ENCODE results near the gene ZNF618.
"Not testable (repeated sequence)": the region's sequence is repeated elsewhere in the genome, so short reads cannot be mapped to it uniquely, and the experiment has no call there.

ZNF618 gene

DNA sequence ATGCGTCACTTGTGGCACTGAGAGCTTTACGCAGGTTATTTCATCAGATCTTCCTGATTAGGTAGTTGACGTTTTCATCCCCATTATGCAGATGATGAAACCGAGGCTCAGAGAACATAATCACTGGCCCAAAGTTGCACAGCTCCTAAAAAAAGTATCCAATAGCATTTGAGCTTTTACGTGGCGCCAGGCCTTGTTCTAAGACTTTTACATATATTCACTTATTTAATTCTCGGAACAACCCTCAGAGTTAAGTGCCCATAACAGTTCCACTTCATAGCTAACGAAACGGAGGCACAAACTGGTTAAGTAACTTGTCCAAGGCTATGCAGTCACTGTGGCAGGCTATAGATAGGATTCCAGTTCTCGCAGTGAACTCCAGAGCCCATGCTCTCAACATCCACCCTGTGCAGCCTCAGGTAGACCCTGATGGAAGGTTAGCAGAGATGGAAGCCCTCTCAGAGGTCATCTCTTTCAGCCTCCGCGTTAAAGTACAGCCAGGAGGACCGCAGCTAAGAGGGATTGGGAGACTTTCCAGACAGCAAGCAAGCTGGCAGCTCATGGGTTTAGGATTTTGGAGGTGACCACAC lies 162.7 kb downstream of the ZNF618 start:
- no peak for DNase-seq (ENCODE audit: low read depth)

DNA sequence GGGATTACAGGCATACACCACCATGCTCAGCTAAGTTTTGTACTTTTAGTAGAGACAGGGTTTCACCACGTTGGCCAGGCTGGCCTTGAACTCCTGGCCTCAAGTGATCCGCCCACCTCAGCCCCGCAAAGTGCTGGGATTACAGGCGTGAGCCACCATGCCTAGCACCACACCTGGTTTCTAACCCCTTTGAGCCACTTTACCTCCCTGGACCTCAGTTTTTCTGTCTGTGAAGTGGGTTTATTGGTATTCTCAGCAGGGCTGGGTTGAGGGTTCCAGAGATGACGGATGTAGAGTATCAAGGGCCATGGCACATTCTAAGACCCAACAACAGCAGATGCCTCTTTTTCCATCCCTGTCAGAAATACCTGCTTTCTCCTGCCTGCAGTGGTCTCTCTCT lies 163.4 kb downstream of the ZNF618 start:
- DNase-seq (ENCODE audit: low read depth): no peak

GRCh38 chr9:114043660-114044059 lies 167.6 kb downstream of the ZNF618 start:
- DNase-seq (ENCODE audit: low read depth): not testable (repeated sequence)

GRCh38 chr9:114046237-114046755 lies 170.2 kb downstream of the ZNF618 start:
- no peak for DNase-seq (ENCODE audit: low read depth)

DNA sequence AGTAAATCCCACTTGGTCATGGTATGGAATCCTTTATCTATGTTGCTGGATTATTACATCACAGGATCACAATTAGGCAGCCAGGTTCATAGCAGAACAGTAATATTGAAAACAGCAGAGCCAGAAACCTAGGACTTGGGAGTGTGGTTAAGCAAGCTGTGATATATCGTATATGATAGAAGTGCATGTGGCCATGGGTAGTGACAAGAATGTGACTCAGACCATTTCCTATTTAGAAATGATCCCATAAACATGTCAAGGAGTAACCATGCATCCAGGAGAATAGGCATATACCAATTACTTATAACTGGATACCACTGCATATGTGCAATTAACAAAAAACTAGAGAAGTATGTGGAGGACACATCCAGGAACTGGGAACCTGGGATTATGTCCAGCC lies 170.8 kb downstream of the ZNF618 start:
- no peak for DNase-seq (ENCODE audit: low read depth)

- DNase-seq (ENCODE audit: low read depth): no peak
Observed at GRCh38 chr9:114047717-114048116, 171.6 kb downstream of the ZNF618 start.

GRCh38 chr9:114048533-114049415 lies 172.7 kb downstream of the ZNF618 start:
- no peak for DNase-seq (ENCODE audit: low read depth)

DNA sequence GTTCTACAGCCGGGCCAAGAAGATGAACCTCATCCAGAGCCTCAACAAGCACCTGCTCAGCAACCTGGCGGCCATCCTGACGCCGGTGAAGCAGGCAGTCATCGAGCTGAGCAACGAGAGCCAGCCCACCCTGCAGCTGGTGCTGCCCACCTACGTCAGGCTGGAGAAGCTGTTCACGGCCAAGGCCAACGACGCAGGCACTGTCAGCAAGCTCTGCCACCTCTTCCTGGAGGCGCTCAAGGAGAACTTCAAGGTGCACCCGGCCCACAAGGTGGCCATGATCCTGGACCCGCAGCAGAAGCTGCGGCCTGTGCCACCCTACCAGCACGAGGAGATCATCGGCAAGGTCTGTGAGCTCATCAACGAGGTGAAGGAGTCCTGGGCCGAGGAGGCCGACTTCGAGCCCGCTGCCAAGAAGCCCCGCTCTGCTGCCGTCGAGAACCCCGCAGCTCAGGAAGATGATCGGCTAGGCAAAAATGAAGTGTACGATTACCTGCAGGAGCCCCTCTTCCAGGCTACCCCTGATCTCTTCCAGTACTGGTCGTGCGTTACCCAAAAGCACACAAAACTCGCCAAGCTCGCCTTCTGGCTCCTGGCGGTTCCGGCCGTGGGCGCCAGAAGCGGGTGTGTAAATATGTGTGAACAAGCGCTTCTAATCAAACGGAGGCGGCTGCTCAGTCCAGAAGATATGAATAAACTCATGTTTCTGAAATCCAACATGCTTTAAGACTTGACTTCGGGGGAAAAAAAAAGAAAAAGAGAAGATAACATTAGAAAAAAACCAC lies 173.5 kb downstream of the ZNF618 start:
- DNase-seq (ENCODE audit: low read depth): no peak

GRCh38 chr9:114050226-114050568 lies 174.1 kb downstream of the ZNF618 start:
- DNase-seq (ENCODE audit: low read depth): no peak

DNA sequence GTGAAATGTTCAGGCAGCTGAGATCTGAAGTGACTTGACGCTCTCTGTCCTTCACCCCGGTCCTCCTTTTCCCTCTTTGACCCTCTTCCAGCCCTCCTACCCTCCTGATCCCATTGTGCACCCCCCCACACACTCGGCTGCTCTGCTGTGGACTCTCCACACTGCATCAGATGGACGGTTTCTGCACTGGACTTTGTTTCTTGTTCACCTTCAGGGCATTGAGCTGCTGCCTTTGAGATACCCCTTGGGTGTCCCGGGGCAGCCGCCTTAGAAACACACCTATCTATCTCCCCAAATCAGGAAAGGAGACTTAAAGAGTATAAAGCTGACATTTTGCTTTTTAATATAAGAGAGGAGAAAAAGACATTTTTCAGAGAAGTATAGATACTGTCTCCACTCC lies 174.5 kb downstream of the ZNF618 start:
- no peak for DNase-seq (ENCODE audit: low read depth)

DNA sequence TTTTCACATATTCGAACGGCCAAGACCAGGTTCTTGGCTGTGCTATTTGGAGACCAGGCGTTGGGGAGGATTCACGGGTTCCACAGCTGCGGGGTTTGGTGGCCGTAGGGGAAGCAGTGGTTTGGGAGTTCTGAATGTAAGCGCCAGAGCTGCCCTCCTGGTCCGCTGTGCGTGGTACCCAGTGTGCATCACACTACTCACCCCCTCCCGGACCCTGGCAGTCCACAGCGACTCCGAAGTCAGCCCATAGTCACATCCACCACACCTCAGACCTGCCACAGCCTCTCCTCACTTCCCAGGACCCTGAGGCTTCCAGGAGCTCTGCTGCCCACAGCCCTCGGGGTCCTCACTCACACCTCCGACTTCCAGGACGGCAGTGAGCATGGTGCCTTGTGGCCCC lies 175.2 kb downstream of the ZNF618 start:
- DNase-seq (ENCODE audit: low read depth): no peak

DNA sequence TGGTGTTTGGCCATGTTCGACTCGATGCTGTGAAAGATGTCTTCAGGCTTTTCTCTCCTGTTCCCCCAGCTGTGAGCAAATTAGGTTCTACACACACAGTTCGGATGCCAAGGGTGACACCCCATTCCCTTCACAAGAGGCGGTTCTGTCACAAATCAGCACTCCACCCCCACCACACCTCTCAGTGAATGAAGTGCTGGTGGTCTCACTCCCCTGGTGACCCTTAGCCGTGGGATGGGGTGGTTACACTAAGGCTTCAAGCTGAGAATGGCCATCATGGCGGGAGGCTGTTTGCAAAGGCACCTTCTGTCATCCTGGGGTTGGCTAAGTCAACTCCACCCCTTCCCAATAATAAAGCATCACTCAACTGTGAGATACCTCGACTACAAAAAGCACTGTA lies 175.6 kb downstream of the ZNF618 start:
- DNase-seq (ENCODE audit: low read depth): no peak

GRCh38 chr9:114053246-114054005 lies 177.3 kb downstream of the ZNF618 start:
- no peak for DNase-seq (ENCODE audit: low read depth)

DNA sequence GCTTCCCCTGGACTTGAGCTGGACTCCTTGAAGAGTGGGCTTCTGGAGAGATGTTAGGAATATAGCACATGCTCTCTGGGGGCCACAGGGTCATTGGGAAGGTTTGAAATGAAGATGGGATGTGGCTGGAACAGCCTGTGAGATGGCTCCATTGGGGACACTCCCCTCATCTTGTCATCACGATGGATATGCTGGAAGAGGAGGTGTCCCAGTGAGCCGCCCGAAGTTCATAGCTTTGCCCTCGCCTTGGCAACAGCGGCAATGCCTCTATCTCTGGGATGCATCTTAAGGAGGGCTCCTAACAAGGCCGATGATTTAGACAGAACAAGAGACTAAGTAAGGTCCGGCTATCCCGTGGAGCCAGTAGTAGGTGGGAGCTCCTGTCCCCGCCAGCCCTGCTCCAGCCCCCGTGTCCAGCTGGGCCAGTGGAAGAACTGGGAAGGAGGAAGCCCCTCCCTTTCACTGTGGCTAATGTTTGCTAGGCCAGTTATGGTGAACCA lies 178.1 kb downstream of the ZNF618 start:
- DNase-seq (ENCODE audit: low read depth): no peak

DNA sequence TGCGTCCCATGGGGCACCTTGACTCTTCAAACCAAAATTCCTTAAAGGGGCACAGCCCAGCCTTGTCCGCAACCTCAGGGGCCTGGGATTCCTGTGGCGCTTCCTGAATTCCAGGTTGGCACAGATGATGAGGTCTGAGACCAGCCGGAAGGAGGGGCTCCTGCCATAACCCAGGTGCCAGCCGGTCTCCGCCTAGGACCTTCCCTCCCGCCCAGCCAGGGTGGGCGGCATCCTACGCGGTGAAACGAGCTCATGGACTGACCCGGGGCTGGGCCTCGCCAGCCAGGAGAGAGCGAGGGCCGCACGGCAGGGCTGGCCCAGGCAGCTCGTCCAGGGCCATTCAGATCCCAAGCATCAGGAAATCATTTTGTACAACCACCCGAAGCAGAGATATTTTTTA lies 179.0 kb downstream of the ZNF618 start:
- no peak for DNase-seq (ENCODE audit: low read depth)

DNA sequence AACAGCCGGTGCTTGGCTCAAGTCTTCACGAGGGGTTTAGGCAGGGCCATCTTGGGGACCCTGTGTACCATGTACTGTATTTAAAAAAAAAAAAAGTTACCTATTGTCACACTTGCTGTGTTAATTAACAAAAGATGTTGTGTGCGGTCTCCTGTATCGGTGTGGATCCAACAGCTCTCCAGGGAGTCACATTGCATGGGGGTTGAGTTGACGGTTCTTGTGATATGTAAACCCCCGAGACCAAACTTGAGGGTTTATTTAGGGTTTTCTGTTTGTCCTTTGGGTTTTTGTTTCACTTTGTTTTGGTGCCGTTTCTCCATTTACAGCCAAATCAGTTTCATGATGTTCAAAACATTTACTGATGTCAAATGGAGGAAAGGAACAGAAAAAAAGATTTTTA lies 179.8 kb downstream of the ZNF618 start:
- DNase-seq (ENCODE audit: low read depth): no peak

- no peak for DNase-seq (ENCODE audit: low read depth)
Observed at GRCh38 chr9:114056527-114056926, 180.4 kb downstream of the ZNF618 start.

GRCh38 chr9:114057161-114057885 lies 181.2 kb downstream of the ZNF618 start:
- no peak for DNase-seq (ENCODE audit: low read depth)

DNA sequence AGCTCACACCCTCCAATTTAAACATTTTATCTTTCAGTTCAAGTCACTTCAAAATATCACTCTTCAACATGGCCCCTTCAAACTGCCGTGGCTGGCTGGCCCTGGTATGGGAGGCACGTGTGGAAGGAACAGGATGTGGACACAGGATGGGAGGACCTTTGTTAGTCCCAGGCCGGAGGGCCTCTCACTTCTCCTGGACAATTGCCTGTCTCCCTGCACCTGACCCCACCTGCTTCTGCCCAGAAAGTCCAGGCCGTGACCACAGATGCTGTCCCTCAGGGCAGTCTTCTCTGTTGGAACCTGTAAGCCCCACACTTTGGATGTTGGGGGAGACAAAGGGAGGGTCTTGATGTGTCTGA lies 182.6 kb downstream of the ZNF618 start:
- DNase-seq (ENCODE audit: low read depth): no peak

GRCh38 chr9:114059047-114059803 lies 183.1 kb downstream of the ZNF618 start:
- no peak for DNase-seq (ENCODE audit: low read depth)

Measured in stimulated activated CD4-positive, alpha-beta T cell treated with anti-CD3 and anti-CD28 coated beads, Interleukin-2, amount 100 ng/mL, for 4 hours (primary cell).